Activated naive CD8-positive, alpha-beta T cell treated with anti-CD3 and anti-CD28 coated beads, Interleukin-2, amount 50 U/mL, for 24 hours (primary cell): ENCODE data around the gene TNFRSF13B.

ENCODE experiments used
- ATAC-seq: fragments of 150-1000 bp; cut with Tn5 transposase; one replicate; pipeline ENCODE4 v1.10.0; 2021
- DNase-seq: peaks from one replicate; pipeline ENCODE4 v3.0.0; 2021
- H3K27ac Mint-ChIP-seq: one replicate; pipeline ENCODE4 v1.8.0; 2021; ENCODE audit warnings: mild to moderate bottlenecking, mixed read lengths
- H3K27me3 Mint-ChIP-seq: one replicate; pipeline ENCODE4 v1.8.0; 2021; ENCODE audit warnings: mixed read lengths
- H3K36me3 Mint-ChIP-seq: one replicate; pipeline ENCODE4 v1.8.0; 2021; ENCODE audit warnings: low read depth, mixed read lengths
- H3K4me1 Mint-ChIP-seq: one replicate; pipeline ENCODE4 v1.8.0; 2021; ENCODE audit warnings: mixed read lengths
- H3K4me3 Mint-ChIP-seq: one replicate; pipeline ENCODE4 v1.8.0; 2021; ENCODE audit warnings: mild to moderate bottlenecking, moderate library complexity, mixed read lengths
- H3K9me3 Mint-ChIP-seq: one replicate; pipeline ENCODE4 v1.8.0; 2021; ENCODE audit warnings: mixed read lengths

Gene TNFRSF13B

DNA sequence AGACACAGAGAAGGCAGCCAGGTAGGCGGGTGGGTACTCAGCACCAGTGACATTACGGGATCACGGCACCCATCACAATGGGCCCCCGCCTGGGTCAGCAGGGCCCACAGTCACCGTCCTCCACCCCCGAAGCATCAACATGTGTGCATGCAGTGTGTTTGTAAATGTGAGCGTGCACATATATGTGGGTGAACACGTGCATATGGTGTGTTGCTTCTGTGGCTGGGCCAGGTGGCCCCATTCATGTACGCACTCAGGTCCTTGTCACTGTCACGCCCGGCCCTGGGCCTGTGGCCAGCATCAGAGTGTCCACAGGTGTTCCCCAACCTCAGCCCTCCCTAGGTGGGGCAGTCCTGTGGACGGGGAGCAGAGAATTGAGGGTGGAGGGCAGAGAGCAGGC is 37.1 kb downstream of the TNFRSF13B start:
- no peak for DNase-seq
- Mint-ChIP-seq H3K27ac (no peak overlapping the region), H3K9me3 (no peaks in the 10 kb centered on the region), H3K27me3 (no peaks in the 10 kb centered on the region), H3K36me3 (no peaks in the 10 kb centered on the region), H3K4me3 (no peak overlapping the region), H3K4me1 (no peaks in the 10 kb centered on the region)
- ATAC-seq: no peak

DNA sequence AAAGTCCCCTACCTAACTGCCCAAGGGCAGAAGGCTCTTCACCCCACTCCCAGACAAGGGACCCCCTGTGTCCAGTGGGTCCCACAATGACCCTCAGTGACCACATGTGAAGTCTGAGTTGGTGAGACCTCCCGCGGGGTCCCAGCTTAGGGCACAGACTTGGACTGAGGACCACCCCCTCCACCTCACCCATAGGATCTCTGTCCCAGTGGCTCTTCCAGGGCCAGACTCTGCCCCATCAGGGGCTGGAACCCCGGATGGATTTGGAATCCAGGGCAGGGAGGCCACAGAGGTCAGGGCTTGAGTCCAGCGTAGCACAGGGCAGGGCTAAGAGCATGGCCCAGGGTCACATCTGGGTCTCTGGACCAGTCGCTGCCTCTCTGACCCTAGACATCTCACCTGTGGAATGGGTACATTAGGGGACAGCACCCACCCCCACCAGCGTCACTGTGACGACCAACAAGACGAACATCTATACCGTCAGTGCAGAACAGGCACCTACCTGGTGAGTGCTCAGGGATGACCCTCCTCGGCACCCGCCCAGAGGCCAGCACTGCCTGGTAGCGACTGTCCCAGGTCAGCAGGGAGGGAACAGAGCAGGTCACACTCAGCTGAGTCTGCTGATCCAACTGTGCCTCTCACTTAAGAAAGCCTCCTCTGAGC is 37.7 kb downstream of the TNFRSF13B start:
- H3K36me3 Mint-ChIP-seq: no peaks in the 10 kb centered on the region
- H3K4me1 Mint-ChIP-seq: no peaks in the 10 kb centered on the region
- H3K27me3 Mint-ChIP-seq: no peaks in the 10 kb centered on the region
- ATAC-seq: no peak
- no peaks in the 10 kb centered on the region for H3K9me3 Mint-ChIP-seq
- no peak for DNase-seq
- no peak overlapping the region for H3K27ac Mint-ChIP-seq
- H3K4me3 Mint-ChIP-seq: no peak overlapping the region

DNA sequence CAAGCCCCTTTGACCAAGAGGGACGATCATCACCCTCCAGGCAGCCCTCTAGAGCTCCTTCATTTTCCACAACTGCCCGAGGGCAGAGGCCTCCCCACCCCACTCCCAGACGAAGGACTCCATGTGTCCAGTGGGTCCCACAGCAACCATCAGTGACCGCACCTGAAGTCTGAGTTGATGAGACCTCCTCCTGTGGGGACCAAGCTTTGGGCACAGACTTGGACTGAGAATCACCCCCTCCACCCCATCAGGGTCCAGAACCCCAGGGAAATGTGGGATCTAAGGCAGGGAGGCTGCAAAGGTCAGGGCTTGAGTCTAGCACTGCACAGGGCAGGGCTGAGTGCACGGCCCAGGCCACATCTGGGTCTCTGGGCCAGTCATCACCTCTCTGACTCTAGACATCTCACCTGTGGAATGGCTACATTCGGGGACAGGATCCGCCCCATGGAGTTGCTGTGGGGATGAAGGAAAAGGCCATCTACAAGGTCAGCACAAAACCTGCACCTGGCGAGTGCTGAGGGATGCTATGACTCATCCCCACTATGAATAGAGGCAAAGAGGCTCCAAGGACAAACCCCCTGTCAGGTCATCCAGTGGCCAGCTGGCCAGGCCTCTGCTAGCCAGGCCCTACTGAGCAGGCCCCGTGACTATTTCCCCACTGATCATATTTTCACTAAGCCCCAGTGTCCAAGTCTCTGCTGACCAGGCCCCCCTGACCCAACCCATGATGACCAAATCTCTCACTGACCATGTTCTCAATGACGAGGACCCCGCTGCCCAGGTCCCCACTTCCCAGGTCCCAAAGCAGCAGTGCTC is 38.4 kb downstream of the TNFRSF13B start:
- no peak for ATAC-seq
- no peaks in the 10 kb centered on the region for H3K36me3 Mint-ChIP-seq
- no peak overlapping the region for H3K27ac Mint-ChIP-seq
- no peaks in the 10 kb centered on the region for H3K9me3 Mint-ChIP-seq
- no peak for DNase-seq
- H3K4me3 Mint-ChIP-seq: no peak overlapping the region
- no peaks in the 10 kb centered on the region for H3K27me3 Mint-ChIP-seq
- no peaks in the 10 kb centered on the region for H3K4me1 Mint-ChIP-seq

DNA sequence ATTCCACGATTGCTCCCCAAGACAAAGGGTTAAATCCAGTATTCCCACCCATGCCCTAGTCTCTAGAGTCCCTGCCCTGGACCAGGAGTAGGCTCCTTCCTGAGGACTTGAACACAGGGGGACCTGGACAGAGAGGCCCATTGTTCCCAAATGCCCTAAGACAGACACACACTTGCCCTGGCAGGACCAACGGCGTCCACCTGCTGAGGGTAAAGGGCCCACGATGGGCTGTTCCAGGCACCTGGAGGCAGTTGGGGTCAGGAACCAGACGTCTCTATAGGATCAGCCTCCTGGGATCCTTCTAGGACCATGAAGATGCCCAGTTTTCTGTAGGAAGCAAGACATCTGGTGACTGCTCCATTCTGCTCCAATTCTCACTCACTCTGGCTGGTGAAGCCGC is 39.3 kb downstream of the TNFRSF13B start:
- Mint-ChIP-seq H3K9me3 (no peaks in the 10 kb centered on the region), H3K27me3 (no peaks in the 10 kb centered on the region), H3K4me3 (no peak overlapping the region), H3K4me1 (no peaks in the 10 kb centered on the region), H3K36me3 (no peaks in the 10 kb centered on the region), H3K27ac (no peak overlapping the region)
- ATAC-seq (no peak), DNase-seq (no peak)

DNA sequence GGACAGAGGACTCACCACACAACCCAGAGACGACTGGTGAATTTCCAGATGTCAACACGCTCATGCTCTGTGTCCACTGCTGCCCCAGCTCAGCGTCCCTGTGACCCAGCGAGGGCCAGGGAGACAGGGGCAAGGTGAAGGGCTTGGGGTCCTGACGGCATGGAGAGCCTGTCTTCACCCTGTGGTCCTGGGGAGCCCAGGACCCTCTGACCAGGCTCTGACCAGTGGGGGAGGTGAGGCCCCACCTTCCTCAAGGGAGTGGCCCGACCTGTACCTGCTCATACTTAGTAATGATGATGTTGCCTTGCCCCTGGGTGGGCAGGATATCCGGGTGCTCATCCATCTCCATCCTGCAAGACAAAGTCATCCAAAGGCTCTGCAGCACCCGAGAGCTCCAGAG is 39.8 kb downstream of the TNFRSF13B start:
- DNase-seq (no peak), ATAC-seq (no peak)
- Mint-ChIP-seq H3K36me3 (no peaks in the 10 kb centered on the region), H3K9me3 (no peaks in the 10 kb centered on the region), H3K27me3 (no peaks in the 10 kb centered on the region), H3K4me1 (no peaks in the 10 kb centered on the region), H3K27ac (no peak overlapping the region), H3K4me3 (no peak overlapping the region)

DNA sequence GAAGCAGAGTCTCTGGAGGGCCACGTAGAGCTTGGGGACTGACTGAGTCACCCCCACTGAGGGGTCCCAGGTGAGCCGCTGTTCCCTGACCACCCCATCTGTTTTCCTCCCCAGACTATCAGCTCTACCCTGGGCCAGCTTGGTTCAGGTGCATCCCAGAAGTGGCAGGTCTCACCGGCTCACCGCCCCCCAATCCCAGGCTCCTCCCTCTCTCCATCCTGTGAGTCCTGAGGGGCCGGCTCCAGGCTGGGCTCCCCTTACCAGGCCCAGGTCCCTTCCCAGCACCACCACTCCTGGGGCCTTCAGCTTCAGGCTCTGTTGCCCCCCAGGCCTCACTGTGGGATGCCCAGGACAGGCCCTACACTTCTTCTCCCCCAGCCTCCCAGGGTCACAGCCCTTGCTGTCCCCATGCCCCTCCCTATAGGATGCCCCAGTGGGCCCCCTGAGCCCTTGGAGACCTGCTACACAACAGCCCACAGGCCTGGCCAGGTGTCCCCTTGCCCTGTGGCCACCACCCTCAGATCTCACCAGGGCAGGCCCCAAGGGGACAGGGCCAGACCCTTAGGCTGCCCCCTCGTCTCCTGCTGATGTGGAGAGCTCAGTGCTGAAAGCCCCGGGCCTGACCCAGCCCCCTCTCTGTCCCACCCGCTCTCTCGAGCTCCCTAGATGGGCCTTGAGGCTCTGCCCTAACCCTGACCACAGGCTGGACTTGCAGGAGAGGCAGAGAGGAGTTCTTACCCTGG is 40.4 kb downstream of the TNFRSF13B start:
- no peak for DNase-seq
- no peaks in the 10 kb centered on the region for H3K27me3 Mint-ChIP-seq
- no peaks in the 10 kb centered on the region for H3K4me1 Mint-ChIP-seq
- no peak for ATAC-seq
- no peaks in the 10 kb centered on the region for H3K9me3 Mint-ChIP-seq
- H3K36me3 Mint-ChIP-seq: no peaks in the 10 kb centered on the region
- H3K4me3 Mint-ChIP-seq: no peak overlapping the region
- no peak overlapping the region for H3K27ac Mint-ChIP-seq

DNA sequence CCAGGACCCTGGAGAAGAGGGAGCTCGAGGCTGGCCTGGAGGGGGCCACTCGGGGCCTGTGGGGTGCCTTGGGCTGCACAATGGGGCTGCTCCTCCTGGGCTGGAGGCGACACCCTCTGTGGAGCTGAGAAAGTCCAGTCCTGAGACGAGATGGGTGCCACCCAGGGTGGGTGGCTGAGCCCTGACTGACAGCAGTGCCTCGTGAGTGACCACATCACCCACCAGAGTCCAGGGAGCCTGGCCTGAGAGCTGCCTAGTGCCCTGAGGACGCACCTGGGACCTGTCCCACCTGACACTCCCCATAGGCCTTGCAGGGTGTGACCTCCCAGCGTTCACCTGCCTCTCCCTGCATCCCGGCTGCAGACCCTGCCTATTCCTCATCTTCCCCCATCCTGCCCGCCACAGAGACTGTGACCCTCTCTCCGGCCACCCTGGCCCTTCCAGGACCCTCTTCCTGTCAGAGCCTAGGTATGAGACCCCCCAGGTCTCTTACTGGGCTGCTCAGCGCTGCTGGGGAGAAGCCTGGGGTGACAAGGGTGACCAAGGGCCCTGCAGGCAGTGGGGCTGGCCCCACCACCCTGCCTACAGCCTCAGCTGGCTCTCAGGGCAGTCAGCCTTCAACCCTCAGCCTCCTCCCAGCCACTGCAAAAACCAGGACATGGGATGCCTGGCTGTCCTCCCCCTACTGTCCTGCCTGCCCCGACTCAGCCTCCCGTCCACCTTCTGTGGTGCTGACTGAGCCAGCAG is 41.2 kb downstream of the TNFRSF13B start:
- no peaks in the 10 kb centered on the region for H3K4me1 Mint-ChIP-seq
- DNase-seq (no peak), ATAC-seq (no peak)
- no peaks in the 10 kb centered on the region for H3K27me3 Mint-ChIP-seq
- no peak overlapping the region for H3K27ac Mint-ChIP-seq
- H3K36me3 Mint-ChIP-seq: no peaks in the 10 kb centered on the region
- no peak overlapping the region for H3K4me3 Mint-ChIP-seq
- no peaks in the 10 kb centered on the region for H3K9me3 Mint-ChIP-seq

DNA sequence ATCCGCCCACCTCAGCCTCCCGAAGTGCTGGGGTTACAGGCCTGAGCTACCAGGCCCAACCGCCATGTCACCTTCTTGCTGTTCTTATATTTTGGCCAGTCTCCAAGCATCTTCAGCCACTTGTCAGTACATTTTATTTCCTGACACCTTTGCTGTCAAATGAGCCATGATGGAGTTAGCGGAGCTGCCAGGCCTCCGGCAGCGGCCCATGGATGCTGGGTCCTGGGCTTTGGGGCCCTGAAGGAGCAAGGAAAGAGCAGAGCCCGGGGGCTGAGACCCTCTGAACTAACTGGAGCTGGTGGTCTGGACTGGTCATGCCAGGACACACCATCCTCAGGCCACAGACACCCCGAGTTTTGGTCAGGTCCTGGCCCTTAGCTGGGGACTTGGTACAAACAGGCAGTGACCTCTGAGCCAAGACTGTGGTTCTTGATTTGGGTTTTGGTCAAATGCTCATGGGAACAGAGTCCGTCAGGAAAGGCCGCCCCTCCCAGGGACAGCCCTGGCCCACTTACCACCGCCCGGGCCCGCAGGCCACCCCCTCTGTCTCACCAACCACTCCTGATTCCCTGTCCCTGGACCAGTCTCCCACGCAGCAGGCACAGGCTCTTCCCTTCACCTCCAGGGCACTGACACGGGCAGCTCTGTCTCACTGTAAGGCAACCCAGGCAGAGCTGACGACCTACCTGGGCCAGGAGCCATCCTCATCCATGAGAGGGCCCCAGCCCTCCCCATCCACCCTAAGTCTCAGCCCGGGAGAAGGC is 42.0 kb downstream of the TNFRSF13B start:
- Mint-ChIP-seq H3K9me3 (no peaks in the 10 kb centered on the region), H3K4me1 (no peaks in the 10 kb centered on the region), H3K36me3 (no peaks in the 10 kb centered on the region), H3K27me3 (no peaks in the 10 kb centered on the region), H3K27ac (no peak overlapping the region), H3K4me3 (no peak overlapping the region)
- ATAC-seq (no peak), DNase-seq (no peak)

DNA sequence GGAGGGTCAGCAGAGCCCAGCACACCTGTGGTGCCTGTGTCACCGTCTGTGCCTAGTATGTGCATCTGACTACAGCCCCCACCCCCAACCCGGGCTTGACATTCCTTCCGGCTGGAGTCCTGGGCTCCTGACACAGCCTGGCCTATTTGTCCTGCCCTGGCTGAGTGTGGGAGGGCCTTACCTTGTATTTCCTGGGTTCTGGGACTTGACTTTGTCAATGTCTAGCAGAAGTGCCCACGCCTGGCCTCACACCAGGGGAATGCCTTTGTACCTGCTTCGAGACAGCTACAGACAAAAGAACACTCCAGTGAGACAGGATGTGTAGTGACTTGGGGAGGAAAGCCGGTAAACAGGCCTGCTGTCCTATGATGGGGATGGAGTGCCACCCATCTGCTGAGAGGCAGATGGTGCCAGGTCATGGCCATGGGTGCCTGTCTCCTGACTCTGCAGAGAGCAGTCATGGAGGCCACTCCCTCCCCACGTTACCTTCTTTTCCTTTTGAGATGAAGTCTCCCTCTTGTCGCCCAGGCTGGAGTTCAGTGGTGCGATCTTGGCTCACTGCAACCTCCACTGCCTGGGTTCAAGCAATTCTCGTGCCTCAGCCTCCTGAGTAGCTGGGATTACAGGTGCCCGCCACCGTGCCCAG is 42.8 kb downstream of the TNFRSF13B start:
- Mint-ChIP-seq H3K27ac (no peak overlapping the region), H3K4me3 (no peak overlapping the region), H3K9me3 (no peaks in the 10 kb centered on the region), H3K36me3 (no peaks in the 10 kb centered on the region), H3K27me3 (no peaks in the 10 kb centered on the region), H3K4me1 (no peaks in the 10 kb centered on the region)
- ATAC-seq (no peak), DNase-seq (no peak)

DNA sequence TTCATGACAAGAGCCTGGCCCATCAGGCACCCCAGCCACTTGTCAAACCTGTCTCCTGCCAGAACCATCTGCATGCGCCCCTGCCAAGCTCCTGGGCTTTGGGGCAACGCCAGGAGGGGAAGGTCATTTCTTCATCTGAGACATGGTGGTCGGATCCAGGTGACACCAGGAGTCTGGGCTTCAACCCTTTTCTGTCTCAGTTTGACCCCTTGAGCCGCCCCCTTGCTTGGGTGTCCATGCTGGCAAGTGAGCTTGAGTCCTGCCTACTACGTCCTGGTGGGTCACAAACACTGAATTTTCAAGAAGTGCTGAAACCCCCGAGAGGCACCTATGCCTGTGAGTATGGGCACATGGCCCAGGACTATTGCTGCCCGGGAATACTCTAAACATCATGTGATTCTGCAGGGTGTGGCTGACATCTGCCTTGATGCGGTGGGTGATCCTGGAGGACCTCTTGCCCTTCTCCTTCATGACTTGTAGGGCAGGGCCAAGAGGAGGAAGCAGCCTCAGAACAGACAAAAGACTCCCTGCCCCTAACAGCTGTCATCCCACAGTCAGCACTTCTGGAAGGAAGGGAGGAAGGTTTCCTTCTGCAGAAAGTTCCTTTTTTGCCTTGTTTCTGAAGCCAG is 43.4 kb downstream of the TNFRSF13B start:
- H3K27me3 Mint-ChIP-seq: no peaks in the 10 kb centered on the region
- H3K36me3 Mint-ChIP-seq: no peaks in the 10 kb centered on the region
- H3K4me1 Mint-ChIP-seq: no peaks in the 10 kb centered on the region
- no peak overlapping the region for H3K4me3 Mint-ChIP-seq
- H3K9me3 Mint-ChIP-seq: no peaks in the 10 kb centered on the region
- DNase-seq (no peak), ATAC-seq (no peak)
- H3K27ac Mint-ChIP-seq: no peak overlapping the region

DNA sequence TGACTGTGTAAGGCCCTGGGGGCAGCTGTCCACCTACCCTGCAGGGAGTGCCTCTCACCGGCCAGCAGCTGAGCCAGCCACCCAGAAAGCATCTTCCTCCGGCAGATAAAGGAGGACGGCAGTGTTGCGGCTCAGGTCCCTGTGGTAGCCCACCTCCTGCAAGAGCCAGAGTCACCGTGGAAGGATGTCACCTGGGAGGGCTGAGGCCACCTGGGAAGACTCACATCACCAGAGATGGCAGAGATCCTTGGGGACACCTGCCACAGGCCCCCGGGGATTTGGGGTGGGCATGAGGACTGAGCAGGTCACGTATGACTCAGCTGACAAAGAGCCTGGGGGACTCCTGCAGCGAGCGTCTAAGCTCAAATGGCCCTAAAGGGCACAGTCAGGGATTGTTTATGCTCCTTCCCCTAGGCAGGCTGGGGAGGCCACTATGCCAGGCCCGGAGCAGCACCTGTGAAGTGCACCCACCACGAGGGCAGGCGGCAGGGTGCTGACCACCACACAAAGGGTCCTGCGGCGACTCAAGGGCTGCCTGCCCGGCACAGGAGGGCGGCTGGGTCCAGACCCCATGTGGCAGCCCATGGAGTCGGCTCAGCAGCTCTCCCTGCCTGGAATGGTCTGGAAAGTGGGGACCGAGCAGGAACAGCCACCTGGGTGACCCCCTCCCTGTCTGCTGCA is 44.1 kb downstream of the TNFRSF13B start:
- no peaks in the 10 kb centered on the region for H3K4me1 Mint-ChIP-seq
- H3K4me3 Mint-ChIP-seq: no peak overlapping the region
- no peaks in the 10 kb centered on the region for H3K9me3 Mint-ChIP-seq
- H3K27me3 Mint-ChIP-seq: no peaks in the 10 kb centered on the region
- ATAC-seq (no peak), DNase-seq (no peak)
- no peak overlapping the region for H3K27ac Mint-ChIP-seq
- no peaks in the 10 kb centered on the region for H3K36me3 Mint-ChIP-seq

DNA sequence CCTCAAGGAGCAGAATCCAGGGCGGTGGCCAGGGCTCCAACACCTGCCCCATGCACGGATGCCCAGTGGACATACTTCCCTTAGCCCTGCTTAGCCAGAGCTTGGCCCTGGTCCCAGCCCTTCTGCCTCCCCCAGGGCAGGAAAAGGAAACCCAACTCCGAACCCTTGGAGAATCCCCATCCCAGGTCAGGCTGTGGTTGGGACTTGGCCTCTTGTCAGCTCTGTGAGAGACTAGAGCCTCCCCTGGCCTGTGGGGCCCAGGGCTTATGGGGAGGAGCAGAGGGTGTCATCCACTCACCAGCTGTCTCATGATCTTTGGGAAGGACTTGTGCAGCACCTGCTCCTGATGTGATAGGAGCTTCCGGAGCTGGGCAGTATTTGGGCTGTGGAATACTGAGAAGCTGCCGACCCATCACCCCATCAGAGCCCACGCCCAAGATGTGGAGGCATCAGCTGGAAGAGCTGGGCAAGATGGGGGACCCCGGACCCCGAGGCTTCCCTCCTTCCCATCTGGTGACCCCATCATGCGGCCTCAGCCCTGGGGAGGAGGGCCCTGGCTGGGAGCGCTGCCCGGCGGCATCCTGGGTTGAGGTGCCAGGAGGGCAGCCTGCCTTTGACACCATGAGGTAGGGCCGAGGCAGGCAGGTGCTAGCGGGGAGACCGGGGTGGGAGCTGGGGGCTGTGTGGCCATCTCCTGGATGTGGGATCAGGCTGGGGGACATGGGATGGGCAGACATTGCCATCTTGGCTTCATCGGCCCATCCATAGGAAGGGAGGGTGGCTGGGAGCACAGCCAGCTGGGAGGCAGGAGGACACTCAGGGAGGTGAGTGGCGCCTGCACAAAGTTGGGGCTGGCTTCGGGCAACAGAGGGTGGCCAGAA is 45.1 kb downstream of the TNFRSF13B start:
- no peak overlapping the region for H3K4me3 Mint-ChIP-seq
- H3K27ac Mint-ChIP-seq: no peak overlapping the region
- H3K36me3 Mint-ChIP-seq: no peaks in the 10 kb centered on the region
- no peaks in the 10 kb centered on the region for H3K27me3 Mint-ChIP-seq
- no peak for DNase-seq
- no peaks in the 10 kb centered on the region for H3K9me3 Mint-ChIP-seq
- no peak for ATAC-seq
- H3K4me1 Mint-ChIP-seq: no peaks in the 10 kb centered on the region
